SK-N-SH treated with all-trans-retinoic acid at 6 μM for 48 hours (cell line): ENCODE measurements around the gene REEP1.

Source experiments
- ATAC-seq: fragments of 200-7000 bp; cut with Tn5 transposase; 3 replicates; pipeline ENCODE4 v1.9.1; 2020; ENCODE audit warnings: mild to moderate bottlenecking, moderate library complexity
- ARNTL ChIP-seq: fragments of 450-650 bp; formaldehyde crosslinking; IDR thresholded peaks from 2 replicates; pipeline ENCODE4 v1.5.0; 2020; ENCODE audit warnings: low read depth, mild to moderate bottlenecking, moderate library complexity, borderline replicate concordance
- BACH2 ChIP-seq: fragments of 250-450 bp; sonication (Bioruptor Pico); IDR thresholded peaks from 2 replicates; pipeline ENCODE4 v1.9.0; 2021; ENCODE audit warnings: mild to moderate bottlenecking, borderline replicate concordance
- CSDC2 ChIP-seq: fragments of 250-450 bp; sonication (Bioruptor Pico); IDR thresholded peaks from 2 replicates; pipeline ENCODE4 v1.5.0; 2020; ENCODE audit warnings: mild to moderate bottlenecking, moderate library complexity
- GLIS3 ChIP-seq: fragments of 250-450 bp; sonication (Bioruptor Pico); IDR thresholded peaks from 2 replicates; pipeline ENCODE4 v1.5.0; 2020; ENCODE audit warnings: mild to moderate bottlenecking, moderate library complexity
- ISL1 ChIP-seq: fragments of 250-450 bp; sonication (Bioruptor Pico); IDR thresholded peaks from 2 replicates; pipeline ENCODE4 v2.1.2; 2022; ENCODE audit warnings: mild to moderate bottlenecking, moderate library complexity
- OSR1 ChIP-seq: fragments of 250-450 bp; sonication (Bioruptor Pico); IDR thresholded peaks from 2 replicates; pipeline ENCODE4 v1.8.0; 2022; ENCODE audit warnings: moderate library complexity, mild to moderate bottlenecking, inconsistent platforms
- PPARA ChIP-seq: fragments of 250-450 bp; sonication (Bioruptor Pico); IDR thresholded peaks from 2 replicates; pipeline ENCODE4 v1.5.0; 2020; ENCODE audit warnings: mild to moderate bottlenecking, borderline replicate concordance
- RARB ChIP-seq: fragments of 250-450 bp; sonication (Bioruptor Pico); IDR thresholded peaks from 2 replicates; pipeline ENCODE4 v1.8.0; 2021; ENCODE audit warnings: mild to moderate bottlenecking, moderate library complexity
- SNAI2 ChIP-seq: fragments of 250-450 bp; sonication (Bioruptor Pico); IDR thresholded peaks from 2 replicates; pipeline ENCODE4 v1.5.0; 2020; ENCODE audit warnings: mild to moderate bottlenecking, moderate library complexity
- TCF4 ChIP-seq: fragments of 250-450 bp; sonication (Bioruptor Pico); IDR thresholded peaks from 2 replicates; pipeline ENCODE4 v1.8.0; 2021; ENCODE audit warnings: mild to moderate bottlenecking, moderate library complexity, borderline replicate concordance
- TOX ChIP-seq: fragments of 250-450 bp; sonication (Bioruptor Pico); IDR thresholded peaks from 2 replicates; pipeline ENCODE4 v1.8.0; 2021; ENCODE audit warnings: mild to moderate bottlenecking, moderate library complexity, borderline replicate concordance
- ZC3H10 ChIP-seq: fragments of 250-450 bp; sonication (Bioruptor Pico); IDR thresholded peaks from 2 replicates; pipeline ENCODE4 v1.5.1; 2021; ENCODE audit warnings: mild to moderate bottlenecking, moderate library complexity
- ZFP3 ChIP-seq: fragments of 250-450 bp; sonication (Bioruptor Pico); IDR thresholded peaks from 2 replicates; pipeline ENCODE4 v1.5.0; 2020; ENCODE audit warnings: mild to moderate bottlenecking, moderate library complexity
- ZFP30 ChIP-seq: fragments of 450-650 bp; formaldehyde crosslinking; IDR thresholded peaks from 2 replicates; pipeline ENCODE4 v1.5.0; 2022; ENCODE audit warnings: mild to moderate bottlenecking, moderate library complexity
- ZNF565 ChIP-seq: fragments of 450-650 bp; formaldehyde crosslinking; conservative IDR thresholded peaks from 2 replicates; pipeline ENCODE4 v1.5.0; 2020; ENCODE audit warnings: low read depth, mild to moderate bottlenecking, moderate library complexity
- ZNF70 ChIP-seq: fragments of 450-650 bp; formaldehyde crosslinking; IDR thresholded peaks from 2 replicates; pipeline ENCODE4 v1.5.0; 2020; ENCODE audit warnings: mild to moderate bottlenecking, moderate library complexity
- ZNF8 ChIP-seq: fragments of 450-650 bp; formaldehyde crosslinking; IDR thresholded peaks from 2 replicates; pipeline ENCODE4 v1.5.0; 2020; ENCODE audit warnings: mild to moderate bottlenecking, moderate library complexity
- TF ChIP-seq, protein P1 (sequence below): fragments of 250-450 bp; sonication (Bioruptor Pico); IDR thresholded peaks from 2 replicates; pipeline ENCODE4 v1.5.1; 2021; ENCODE audit warnings: mild to moderate bottlenecking, moderate library complexity
- TF ChIP-seq, protein P2 (sequence below): fragments of 250-450 bp; sonication (Bioruptor Pico); IDR thresholded peaks from 2 replicates; pipeline ENCODE4 v1.8.0; 2021; ENCODE audit warnings: low read depth, mild to moderate bottlenecking, moderate library complexity, borderline replicate concordance
- TF ChIP-seq, protein P3 (sequence below): fragments of 250-450 bp; sonication (Bioruptor Pico); IDR thresholded peaks from 2 replicates; pipeline ENCODE4 v1.5.0; 2020; ENCODE audit warnings: mild to moderate bottlenecking, moderate library complexity
- TF ChIP-seq, protein P4 (sequence below): fragments of 250-450 bp; sonication (Bioruptor Pico); IDR thresholded peaks from 2 replicates; pipeline ENCODE4 v1.8.0; 2020; ENCODE audit warnings: mild to moderate bottlenecking, moderate library complexity, borderline replicate concordance

The REEP1 gene

DNA sequence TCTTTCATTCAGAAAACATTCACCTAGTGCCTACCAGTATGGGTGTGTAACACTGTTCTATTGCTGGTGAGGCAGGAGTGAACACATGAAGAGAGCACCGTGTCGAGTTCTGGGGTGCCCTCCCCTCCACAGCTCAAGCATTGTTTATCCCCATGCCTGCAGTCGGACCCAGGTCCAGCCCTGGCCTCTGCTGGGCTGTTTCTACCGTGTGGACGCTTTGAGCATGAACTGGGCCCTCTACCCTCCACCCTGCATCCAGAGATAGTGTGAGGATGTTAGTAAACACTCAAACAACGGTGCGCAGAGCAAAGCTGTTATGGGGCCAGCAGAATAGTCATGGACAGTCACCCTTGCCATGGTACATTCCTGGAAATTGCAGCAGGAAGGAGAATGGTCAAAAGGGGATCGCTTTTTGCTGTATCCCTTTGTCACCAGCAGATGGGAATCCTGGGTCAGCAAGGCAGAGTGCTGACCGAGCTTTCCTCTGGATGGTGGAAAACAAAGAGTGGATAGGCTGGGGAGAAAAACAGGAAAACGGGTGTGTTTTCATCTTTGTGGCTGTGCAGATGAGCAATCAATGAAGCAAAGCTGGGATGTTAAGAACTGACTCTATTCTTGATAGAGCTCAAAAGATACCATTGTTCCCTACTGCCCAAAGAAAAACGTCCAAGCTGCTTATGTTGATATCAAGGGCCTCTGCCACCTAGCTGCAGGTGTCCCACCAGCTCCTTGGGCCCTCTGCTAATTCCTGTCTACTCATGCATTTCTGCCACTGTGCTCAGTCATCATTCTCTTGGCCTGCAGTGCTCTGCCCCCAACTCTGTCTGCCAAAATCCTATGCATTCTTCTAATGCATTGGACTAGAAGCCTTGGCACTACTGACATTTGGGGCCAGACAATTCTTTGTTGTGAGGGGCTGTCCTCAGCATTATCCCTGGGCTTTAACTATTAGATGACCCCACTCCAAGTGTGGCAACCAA, 38.7 kb downstream of the REEP1 start (continued):
- TF ChIP-seq, protein P1, sequence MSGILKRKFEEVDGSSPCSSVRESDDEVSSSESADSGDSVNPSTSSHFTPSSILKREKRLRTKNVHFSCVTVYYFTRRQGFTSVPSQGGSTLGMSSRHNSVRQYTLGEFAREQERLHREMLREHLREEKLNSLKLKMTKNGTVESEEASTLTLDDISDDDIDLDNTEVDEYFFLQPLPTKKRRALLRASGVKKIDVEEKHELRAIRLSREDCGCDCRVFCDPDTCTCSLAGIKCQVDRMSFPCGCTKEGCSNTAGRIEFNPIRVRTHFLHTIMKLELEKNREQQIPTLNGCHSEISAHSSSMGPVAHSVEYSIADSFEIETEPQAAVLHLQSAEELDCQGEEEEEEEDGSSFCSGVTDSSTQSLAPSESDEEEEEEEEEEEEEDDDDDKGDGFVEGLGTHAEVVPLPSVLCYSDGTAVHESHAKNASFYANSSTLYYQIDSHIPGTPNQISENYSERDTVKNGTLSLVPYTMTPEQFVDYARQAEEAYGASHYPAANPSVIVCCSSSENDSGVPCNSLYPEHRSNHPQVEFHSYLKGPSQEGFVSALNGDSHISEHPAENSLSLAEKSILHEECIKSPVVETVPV (CRISPR knock-in tag): no peak
- TF ChIP-seq ZNF565 (CRISPR knock-in tag) (no peak), ZC3H10 (no peak), TOX (CRISPR knock-in tag) (no peak), RARB (no peak), ZFP30 (CRISPR knock-in tag) (no peak)

DNA sequence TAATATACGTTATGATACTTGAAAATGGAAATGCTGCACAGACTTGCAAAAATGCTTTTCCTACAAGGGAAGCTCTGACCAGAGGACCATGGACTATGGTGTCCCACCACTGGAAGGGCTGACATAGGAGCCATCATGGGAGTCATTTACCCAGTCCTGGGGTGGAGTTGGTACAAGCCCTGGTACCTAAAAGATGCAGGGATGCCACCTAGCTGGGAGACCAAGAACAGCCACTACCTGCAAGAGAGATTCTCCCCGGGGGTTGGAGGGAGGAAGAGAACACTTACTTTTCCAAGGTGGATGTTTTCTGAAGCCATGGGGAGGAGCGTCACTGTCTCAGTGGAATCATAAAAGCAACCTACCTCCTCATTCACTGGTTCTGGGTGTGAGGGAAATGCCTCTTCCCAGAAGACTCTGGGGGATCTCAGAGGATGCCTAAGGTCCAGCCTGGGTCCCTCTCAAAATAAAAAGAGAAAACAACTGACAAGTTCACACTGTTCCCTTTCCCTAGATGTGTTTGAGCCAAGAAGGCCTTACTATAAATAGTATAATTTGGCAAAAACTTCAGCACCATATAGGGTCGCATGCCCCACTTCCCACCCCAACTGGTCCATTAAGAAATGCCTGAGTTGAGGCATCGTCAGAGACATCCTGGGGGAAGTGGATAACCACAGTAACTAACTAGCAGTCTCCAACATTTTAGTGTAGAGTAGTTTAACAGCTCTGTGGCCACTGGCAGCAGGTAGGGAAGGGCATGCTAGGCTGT, 39.9 kb downstream of the REEP1 start:
- ATAC-seq: peak; percentile 26; the same call in 2 of the 3 replicates
- TF ChIP-seq ZFP3: no peak
- no peak for TF ChIP-seq ZNF8 (CRISPR knock-in tag)
- TF ChIP-seq TCF4: no peak
- TF ChIP-seq, protein P2, sequence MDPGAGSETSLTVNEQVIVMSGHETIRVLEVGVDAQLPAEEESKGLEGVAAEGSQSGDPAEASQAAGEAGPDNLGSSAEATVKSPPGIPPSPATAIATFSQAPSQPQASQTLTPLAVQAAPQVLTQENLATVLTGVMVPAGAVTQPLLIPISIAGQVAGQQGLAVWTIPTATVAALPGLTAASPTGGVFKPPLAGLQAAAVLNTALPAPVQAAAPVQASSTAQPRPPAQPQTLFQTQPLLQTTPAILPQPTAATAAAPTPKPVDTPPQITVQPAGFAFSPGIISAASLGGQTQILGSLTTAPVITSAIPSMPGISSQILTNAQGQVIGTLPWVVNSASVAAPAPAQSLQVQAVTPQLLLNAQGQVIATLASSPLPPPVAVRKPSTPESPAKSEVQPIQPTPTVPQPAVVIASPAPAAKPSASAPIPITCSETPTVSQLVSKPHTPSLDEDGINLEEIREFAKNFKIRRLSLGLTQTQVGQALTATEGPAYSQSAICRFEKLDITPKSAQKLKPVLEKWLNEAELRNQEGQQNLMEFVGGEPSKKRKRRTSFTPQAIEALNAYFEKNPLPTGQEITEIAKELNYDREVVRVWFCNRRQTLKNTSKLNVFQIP (CRISPR knock-in tag): no peak
- TF ChIP-seq OSR1 (CRISPR knock-in tag): no peak
- TF ChIP-seq, protein P1 (CRISPR knock-in tag): no peak
- TF ChIP-seq ZNF565 (CRISPR knock-in tag): no peak
- no peak for TF ChIP-seq BACH2
- TF ChIP-seq, protein P3, sequence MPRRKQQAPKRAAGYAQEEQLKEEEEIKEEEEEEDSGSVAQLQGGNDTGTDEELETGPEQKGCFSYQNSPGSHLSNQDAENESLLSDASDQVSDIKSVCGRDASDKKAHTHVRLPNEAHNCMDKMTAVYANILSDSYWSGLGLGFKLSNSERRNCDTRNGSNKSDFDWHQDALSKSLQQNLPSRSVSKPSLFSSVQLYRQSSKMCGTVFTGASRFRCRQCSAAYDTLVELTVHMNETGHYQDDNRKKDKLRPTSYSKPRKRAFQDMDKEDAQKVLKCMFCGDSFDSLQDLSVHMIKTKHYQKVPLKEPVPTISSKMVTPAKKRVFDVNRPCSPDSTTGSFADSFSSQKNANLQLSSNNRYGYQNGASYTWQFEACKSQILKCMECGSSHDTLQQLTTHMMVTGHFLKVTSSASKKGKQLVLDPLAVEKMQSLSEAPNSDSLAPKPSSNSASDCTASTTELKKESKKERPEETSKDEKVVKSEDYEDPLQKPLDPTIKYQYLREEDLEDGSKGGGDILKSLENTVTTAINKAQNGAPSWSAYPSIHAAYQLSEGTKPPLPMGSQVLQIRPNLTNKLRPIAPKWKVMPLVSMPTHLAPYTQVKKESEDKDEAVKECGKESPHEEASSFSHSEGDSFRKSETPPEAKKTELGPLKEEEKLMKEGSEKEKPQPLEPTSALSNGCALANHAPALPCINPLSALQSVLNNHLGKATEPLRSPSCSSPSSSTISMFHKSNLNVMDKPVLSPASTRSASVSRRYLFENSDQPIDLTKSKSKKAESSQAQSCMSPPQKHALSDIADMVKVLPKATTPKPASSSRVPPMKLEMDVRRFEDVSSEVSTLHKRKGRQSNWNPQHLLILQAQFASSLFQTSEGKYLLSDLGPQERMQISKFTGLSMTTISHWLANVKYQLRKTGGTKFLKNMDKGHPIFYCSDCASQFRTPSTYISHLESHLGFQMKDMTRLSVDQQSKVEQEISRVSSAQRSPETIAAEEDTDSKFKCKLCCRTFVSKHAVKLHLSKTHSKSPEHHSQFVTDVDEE (CRISPR knock-in tag): no peak
- no peak for TF ChIP-seq ISL1
- TF ChIP-seq ZFP30 (CRISPR knock-in tag): no peak
- TF ChIP-seq ZC3H10: no peak
- TF ChIP-seq ZNF70 (CRISPR knock-in tag): no peak
- TF ChIP-seq RARB: no peak
- no peak for TF ChIP-seq SNAI2 (CRISPR knock-in tag)
- TF ChIP-seq, protein P4, sequence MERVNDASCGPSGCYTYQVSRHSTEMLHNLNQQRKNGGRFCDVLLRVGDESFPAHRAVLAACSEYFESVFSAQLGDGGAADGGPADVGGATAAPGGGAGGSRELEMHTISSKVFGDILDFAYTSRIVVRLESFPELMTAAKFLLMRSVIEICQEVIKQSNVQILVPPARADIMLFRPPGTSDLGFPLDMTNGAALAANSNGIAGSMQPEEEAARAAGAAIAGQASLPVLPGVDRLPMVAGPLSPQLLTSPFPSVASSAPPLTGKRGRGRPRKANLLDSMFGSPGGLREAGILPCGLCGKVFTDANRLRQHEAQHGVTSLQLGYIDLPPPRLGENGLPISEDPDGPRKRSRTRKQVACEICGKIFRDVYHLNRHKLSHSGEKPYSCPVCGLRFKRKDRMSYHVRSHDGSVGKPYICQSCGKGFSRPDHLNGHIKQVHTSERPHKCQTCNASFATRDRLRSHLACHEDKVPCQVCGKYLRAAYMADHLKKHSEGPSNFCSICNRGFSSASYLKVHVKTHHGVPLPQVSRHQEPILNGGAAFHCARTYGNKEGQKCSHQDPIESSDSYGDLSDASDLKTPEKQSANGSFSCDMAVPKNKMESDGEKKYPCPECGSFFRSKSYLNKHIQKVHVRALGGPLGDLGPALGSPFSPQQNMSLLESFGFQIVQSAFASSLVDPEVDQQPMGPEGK (CRISPR knock-in tag): no peak
- TF ChIP-seq PPARA (CRISPR knock-in tag): no peak
- TF ChIP-seq TOX (CRISPR knock-in tag): no peak

DNA sequence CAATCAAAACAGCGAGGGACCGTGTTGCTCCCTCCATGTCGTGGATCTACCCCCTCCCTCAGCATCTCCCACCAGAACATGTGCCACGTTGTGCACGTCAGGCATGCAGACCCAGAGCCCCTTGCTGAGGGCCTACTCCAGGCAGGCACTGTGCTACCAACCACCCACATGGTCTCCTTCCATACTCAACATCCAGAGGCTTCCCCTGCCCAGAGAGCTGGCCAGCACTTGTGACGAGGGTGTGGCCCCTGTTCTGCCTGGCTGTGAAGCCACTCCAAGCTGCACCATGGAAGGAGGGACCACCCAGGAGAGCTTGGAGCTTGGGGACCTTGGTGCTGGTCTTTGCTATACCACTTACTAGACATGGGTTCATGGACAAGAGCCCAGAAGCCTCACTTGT, 40.5 kb downstream of the REEP1 start:
- no peak for ATAC-seq
- TF ChIP-seq BACH2: no peak
- TF ChIP-seq ARNTL: no peak
- no peak for TF ChIP-seq ZC3H10
- no peak for TF ChIP-seq GLIS3 (CRISPR knock-in tag)
- TF ChIP-seq OSR1 (CRISPR knock-in tag): no peak
- TF ChIP-seq ZFP3: no peak
- no peak for TF ChIP-seq ZNF70 (CRISPR knock-in tag)
- TF ChIP-seq ZFP30 (CRISPR knock-in tag): no peak
- TF ChIP-seq, protein P3 (CRISPR knock-in tag): no peak
- TF ChIP-seq CSDC2 (CRISPR knock-in tag): no peak
- TF ChIP-seq, protein P1 (CRISPR knock-in tag): no peak
- no peak for TF ChIP-seq ISL1
- TF ChIP-seq SNAI2 (CRISPR knock-in tag): no peak
